Measurements from ENCODE around the gene CEP104. TPM values are rescaled to one million over a fixed set of nuclear protein-coding genes. Genes with fewer than 3 reads are reported as not detected.

Gene CEP104
- total RNA-seq, 5 donors from 2014 or later (not counting 1 experiment from before 2014, with no cell fraction given) = 39.9 to 64.7 (median 58.5) TPM

DNA sequence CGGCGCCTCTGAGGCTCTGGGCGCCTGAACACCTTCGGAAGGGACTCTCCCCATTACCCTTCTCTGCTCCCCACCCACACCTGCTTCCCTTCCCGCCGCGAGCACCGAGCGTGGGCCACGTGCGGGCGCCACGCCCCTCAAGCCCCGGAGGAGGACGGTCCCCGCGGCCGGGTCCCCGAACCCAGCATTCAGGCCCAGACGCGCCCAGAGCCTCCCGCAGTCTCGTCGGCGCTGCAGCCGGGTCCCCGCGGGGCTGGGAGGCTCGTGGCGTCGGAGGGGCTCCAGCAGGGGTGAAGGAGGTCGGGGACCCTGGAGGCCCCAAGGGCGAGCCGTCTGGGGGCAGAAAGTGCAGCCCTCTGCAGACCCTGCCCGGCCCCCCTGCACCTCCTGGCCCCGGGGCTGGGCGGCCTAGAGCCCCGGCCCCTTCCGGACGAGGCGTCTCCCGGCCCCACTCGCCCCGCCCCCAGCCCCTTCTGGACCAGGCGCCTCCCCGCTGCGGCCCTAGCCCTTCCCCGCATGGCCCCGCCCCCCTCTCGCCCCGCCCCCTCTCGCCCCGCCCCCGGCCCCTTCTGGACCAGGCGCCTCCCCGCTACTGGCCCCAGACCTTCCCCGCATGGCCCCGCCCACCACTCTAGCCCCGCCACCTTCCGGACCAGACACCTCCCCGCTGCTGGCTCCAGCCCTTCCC is 84.8 kb downstream of the CEP104 start:
- POLR2A ChIA-PET = no interaction called here
- Histone ChIP-seq H3K9me3 (no peaks in the 10 kb centered on the region), H3K27me3 (replicated peaks in 1 of 2; ENCODE audit: control insufficient read depth in 2 of 2, extremely low read depth in 1 of 2, insufficient read depth in 2 of 2, low read length in 1 of 2) (peaks cover 0 to 36% of the 10 kb centered on the region in 2 experiments), H3K4me1 (ENCODE audit: control insufficient read depth in 1 of 2, extremely low read depth in 1 of 2, insufficient read depth in 2 of 2, low read length in 2 of 2) (peaks cover 7 to 33% of the 10 kb centered on the region in 2 experiments), H3K4me3 (ENCODE audit: control insufficient read depth in 1 of 2, extremely low read depth in 1 of 2, low read length in 1 of 2) (peak overlapping the region; percentile 47 to 63), H3K36me3 (ENCODE audit: control insufficient read depth in 2 of 2, extremely low read depth in 1 of 2, insufficient read depth in 1 of 2, low read length in 1 of 2) (no peaks in the 10 kb centered on the region), H3K27ac (ENCODE audit: low read length) (no peak overlapping the region)
- ATAC-seq (replicated peaks in 1 of 4) = peak; percentile 74 to 85 (median 80)
- peaks cover 9 to 22% (median 12%) of the 10 kb centered on the region in 3 donors for H3K4me1 Mint-ChIP-seq
- peak; percentile 62 to 89 (median 76) for DNase-seq
- CTCF ChIA-PET = interaction anchor here in 1 of 2 donors (0.5 kb wide), 1 partner anchor 1002 kb away, joined by 3 read pairs; no protein-coding TSS in a partner anchor
- no peaks in the 10 kb centered on the region for H3K9me3 Mint-ChIP-seq
- peak overlapping the region in 1 of 2 donors; percentile 6 for H3K27ac Mint-ChIP-seq
- H3K36me3 Mint-ChIP-seq = no peaks in the 10 kb centered on the region
- H3K4me3 Mint-ChIP-seq = peak overlapping the region; percentile 67 to 74 (median 68)
- WGBS (ENCODE audit: insufficient coverage) = under 1% methylated on average over 36 of the region's 61 CpGs
- peaks cover 0 to 4% of the 10 kb centered on the region in 2 donors for H3K27me3 Mint-ChIP-seq

DNA sequence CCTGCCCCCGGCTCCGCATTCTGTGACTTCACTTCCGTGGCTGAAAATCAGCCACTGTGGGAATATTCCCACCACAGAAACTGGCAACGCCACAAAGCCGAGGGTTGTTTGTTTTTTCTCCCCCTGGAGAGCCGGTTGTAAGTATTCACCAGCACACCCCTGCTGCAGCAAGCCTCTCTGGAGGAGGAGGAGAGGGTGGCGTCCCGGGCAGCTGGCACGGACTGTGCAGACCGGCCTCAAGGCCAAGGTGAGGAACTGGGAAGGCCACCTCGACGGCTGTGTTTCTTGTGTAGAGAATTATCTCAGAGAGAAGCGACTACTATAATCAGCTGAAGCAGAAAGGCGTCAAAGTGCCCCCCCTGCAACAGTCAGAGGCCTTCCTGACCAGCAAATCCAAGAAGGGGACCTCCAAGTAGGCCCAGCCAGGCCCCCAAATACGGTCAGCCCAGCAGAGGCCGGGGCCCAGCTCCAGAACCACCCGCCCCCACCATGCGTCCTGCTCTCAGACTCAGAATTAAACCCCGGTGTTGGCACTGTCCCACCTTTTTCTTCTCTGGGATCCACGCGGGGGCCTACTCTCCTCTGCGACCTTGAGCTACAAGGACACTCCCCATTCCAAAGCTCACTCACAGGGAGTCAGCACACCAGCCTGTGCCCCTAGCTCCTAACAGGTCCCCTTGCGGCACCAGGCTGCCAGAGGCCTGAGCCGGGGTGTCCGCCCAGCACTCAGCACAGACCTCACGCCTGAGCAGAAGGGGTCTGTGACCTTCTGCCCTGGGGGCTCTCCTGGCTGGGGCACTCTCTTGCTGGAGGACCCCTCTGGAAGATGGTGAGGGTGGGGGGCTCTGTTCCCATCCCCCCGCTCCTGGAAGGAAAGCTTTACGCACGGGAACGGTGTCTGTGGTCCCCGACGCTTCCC is 85.6 kb downstream of the CEP104 start:
- DNase-seq (no peak), ATAC-seq (replicated peaks in 1 of 4) (no peak)
- Histone ChIP-seq H3K4me3 (ENCODE audit: control insufficient read depth in 1 of 2, extremely low read depth in 1 of 2, low read length in 1 of 2) (peak overlapping the region; percentile 47 to 63), H3K27me3 (replicated peaks in 1 of 2; ENCODE audit: control insufficient read depth in 2 of 2, extremely low read depth in 1 of 2, insufficient read depth in 2 of 2, low read length in 1 of 2) (peaks cover 0 to 41% of the 10 kb centered on the region in 2 experiments), H3K9me3 (no peaks in the 10 kb centered on the region), H3K27ac (ENCODE audit: low read length) (no peak overlapping the region), H3K36me3 (ENCODE audit: control insufficient read depth in 2 of 2, extremely low read depth in 1 of 2, insufficient read depth in 1 of 2, low read length in 1 of 2) (no peaks in the 10 kb centered on the region), H3K4me1 (ENCODE audit: control insufficient read depth in 1 of 2, extremely low read depth in 1 of 2, insufficient read depth in 2 of 2, low read length in 2 of 2) (peaks cover 7 to 33% of the 10 kb centered on the region in 2 experiments)
- 66% methylated on average over 19 of the region's 32 CpGs for WGBS (ENCODE audit: insufficient coverage)
- Mint-ChIP-seq H3K4me3 (peak overlapping the region; percentile 67 to 74 (median 68)), H3K27me3 (peaks cover 0 to 7% of the 10 kb centered on the region in 2 donors), H3K36me3 (no peaks in the 10 kb centered on the region), H3K27ac (peak overlapping the region in 1 of 2 donors; percentile 6), H3K4me1 (peaks cover 9 to 22% (median 12%) of the 10 kb centered on the region in 3 donors), H3K9me3 (no peaks in the 10 kb centered on the region)
- POLR2A ChIA-PET = no interaction called here
- CTCF ChIA-PET = interaction anchor here in 1 of 2 donors (0.5 kb wide), 1 partner anchor 1002 kb away, joined by 3 read pairs; no protein-coding TSS in a partner anchor

DNA sequence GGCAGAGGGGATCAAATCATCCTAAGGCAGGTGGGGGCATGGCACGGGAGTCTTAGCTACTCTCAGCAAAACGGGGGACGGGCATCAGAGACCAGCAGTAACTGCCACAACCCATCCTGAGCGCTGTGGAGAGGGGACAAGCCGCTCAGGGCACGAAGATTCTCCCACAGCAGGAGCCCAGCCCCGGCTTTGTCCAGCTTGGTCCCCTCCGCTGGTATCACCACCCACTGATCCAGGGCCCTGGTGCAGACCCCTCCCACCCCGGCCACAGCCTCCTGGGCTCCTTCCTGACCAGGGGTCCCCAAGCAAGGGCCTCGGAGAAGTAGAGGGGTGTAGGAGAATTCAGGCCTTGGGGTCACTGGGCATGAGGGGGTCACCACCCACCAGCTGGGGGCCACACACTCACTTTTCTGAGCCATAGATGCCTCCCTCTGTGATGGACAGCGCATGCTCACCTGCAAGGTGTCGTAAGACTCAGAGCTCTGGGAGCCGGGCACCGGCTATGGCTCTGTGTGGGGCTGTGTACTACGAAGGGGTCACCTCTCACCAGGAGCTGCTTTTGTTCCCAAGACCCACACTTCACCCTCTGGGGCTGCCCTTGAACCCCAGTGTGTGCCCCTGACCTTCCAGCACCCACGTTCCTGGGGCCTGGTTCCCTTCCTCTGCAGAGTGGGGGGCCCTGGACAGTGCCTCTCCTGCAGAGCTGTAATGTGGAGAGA is 86.8 kb downstream of the CEP104 start:
- ATAC-seq (replicated peaks in 1 of 4) = no peak
- no peak overlapping the region for H3K27ac ChIP-seq (ENCODE audit: low read length)
- peaks cover 0 to 42% of the 10 kb centered on the region in 2 experiments for H3K27me3 ChIP-seq (replicated peaks in 1 of 2; ENCODE audit: control insufficient read depth in 2 of 2, extremely low read depth in 1 of 2, insufficient read depth in 2 of 2, low read length in 1 of 2)
- H3K36me3 Mint-ChIP-seq = no peaks in the 10 kb centered on the region
- peaks cover 0 to 12% of the 10 kb centered on the region in 2 donors for H3K27me3 Mint-ChIP-seq
- H3K36me3 ChIP-seq (ENCODE audit: control insufficient read depth in 2 of 2, extremely low read depth in 1 of 2, insufficient read depth in 1 of 2, low read length in 1 of 2) = no peaks in the 10 kb centered on the region
- ChIA-PET POLR2A (no interaction called here), CTCF (no interaction called here)
- no peak for DNase-seq
- H3K4me1 Mint-ChIP-seq = peaks cover 4 to 18% (median 6%) of the 10 kb centered on the region in 3 donors
- peaks cover 7 to 27% of the 10 kb centered on the region in 2 experiments for H3K4me1 ChIP-seq (ENCODE audit: control insufficient read depth in 1 of 2, extremely low read depth in 1 of 2, insufficient read depth in 2 of 2, low read length in 2 of 2)
- H3K4me3 Mint-ChIP-seq = peak overlapping the region; percentile 21 to 74 (median 41)
- no peaks in the 10 kb centered on the region for H3K9me3 Mint-ChIP-seq
- H3K4me3 ChIP-seq (ENCODE audit: control insufficient read depth in 1 of 2, extremely low read depth in 1 of 2, low read length in 1 of 2) = no peak overlapping the region
- WGBS (ENCODE audit: insufficient coverage) = 94% methylated on average over 9 of the region's 16 CpGs
- no peaks in the 10 kb centered on the region for H3K9me3 ChIP-seq
- no peak overlapping the region for H3K27ac Mint-ChIP-seq

DNA sequence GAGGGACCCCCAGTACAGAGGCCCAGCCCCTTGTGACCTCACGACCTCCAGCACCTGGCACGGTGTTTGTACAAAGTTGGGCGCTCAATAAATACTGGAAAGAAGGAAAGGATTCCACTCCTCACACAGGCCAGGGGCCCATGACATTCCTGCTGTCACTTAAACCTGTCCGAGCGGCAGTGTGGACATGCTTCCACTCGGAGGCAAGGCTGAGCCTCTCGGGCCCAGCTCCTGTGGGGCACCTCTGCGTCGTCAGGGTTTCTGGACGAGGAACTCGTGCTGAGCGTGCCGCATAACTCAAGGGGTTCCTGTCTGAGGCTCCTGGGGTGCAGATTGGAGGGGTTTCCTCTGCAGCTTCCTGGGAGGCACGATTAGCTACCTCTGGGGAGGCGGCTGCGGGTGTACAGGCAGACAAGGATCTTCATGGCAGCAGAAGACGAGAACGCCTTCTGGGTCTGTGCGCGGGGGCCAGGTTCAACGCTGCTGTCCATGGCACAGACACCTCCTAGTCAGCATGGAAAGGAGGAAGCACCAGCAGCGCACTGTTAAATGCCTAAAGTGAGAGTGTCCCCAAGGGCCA is 88.1 kb downstream of the CEP104 start:
- ATAC-seq (replicated peaks in 1 of 4) = no peak
- ChIA-PET POLR2A (no interaction called here), CTCF (no interaction called here)
- Mint-ChIP-seq H3K9me3 (no peaks in the 10 kb centered on the region), H3K4me1 (peaks cover 4 to 15% (median 5%) of the 10 kb centered on the region in 3 donors), H3K4me3 (no peak overlapping the region), H3K27ac (no peak overlapping the region), H3K27me3 (peaks cover 0 to 12% of the 10 kb centered on the region in 2 donors), H3K36me3 (no peaks in the 10 kb centered on the region)
- H3K4me1 ChIP-seq (ENCODE audit: control insufficient read depth in 1 of 2, extremely low read depth in 1 of 2, insufficient read depth in 2 of 2, low read length in 2 of 2) = peaks cover 7 to 23% of the 10 kb centered on the region in 2 experiments
- no peaks in the 10 kb centered on the region for H3K36me3 ChIP-seq (ENCODE audit: control insufficient read depth in 2 of 2, extremely low read depth in 1 of 2, insufficient read depth in 1 of 2, low read length in 1 of 2)
- DNase-seq = no peak
- H3K4me3 ChIP-seq (ENCODE audit: control insufficient read depth in 1 of 2, extremely low read depth in 1 of 2, low read length in 1 of 2) = no peak overlapping the region
- 71% methylated on average over 21 of the region's 22 CpGs for WGBS (ENCODE audit: insufficient coverage)
- H3K27ac ChIP-seq (ENCODE audit: low read length) = no peak overlapping the region
- H3K27me3 ChIP-seq (replicated peaks in 1 of 2; ENCODE audit: control insufficient read depth in 2 of 2, extremely low read depth in 1 of 2, insufficient read depth in 2 of 2, low read length in 1 of 2) = peaks cover 0 to 44% of the 10 kb centered on the region in 2 experiments
- no peaks in the 10 kb centered on the region for H3K9me3 ChIP-seq

DNA sequence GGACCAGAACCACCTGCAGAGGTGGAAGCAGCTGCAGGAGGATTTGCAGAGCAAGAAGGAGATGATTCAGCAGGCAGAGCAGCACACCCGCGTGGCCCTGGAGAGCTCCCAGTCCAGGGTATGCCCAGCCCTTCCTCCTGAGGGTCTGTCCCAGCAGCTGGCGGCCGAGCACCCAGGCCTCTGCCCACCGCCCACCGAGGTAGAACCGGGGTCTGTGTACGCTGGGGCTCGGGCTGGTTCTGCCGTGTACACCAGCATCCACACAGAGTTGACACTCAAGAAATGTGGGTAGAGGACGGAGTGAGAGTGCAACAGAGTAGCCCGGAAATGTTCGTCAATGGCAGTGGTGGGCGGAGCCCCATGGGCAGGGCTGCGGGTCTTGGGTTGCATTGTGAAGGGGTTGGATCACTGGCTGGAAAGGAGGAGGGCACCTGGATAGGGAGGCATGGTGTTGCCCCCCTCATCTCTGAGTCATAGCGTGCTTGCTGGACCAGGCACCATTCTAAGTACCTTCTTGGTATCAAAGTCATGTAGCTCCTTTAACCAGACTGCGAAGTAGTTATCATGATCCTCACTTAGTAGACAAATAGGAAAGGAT is 89.6 kb downstream of the CEP104 start:
- peaks cover 7 to 14% of the 10 kb centered on the region in 2 experiments for H3K4me1 ChIP-seq (ENCODE audit: control insufficient read depth in 1 of 2, extremely low read depth in 1 of 2, insufficient read depth in 2 of 2, low read length in 2 of 2)
- ChIA-PET CTCF (no interaction called here), POLR2A (no interaction called here)
- no peak overlapping the region for H3K27ac ChIP-seq (ENCODE audit: low read length)
- no peak overlapping the region for H3K4me3 Mint-ChIP-seq
- peaks cover 0 to 53% of the 10 kb centered on the region in 2 experiments for H3K27me3 ChIP-seq (replicated peaks in 1 of 2; ENCODE audit: control insufficient read depth in 2 of 2, extremely low read depth in 1 of 2, insufficient read depth in 2 of 2, low read length in 1 of 2)
- no peak for DNase-seq
- H3K9me3 ChIP-seq = no peaks in the 10 kb centered on the region
- WGBS (ENCODE audit: insufficient coverage) = 94% methylated on average over 16 of the region's 17 CpGs
- peaks cover 4 to 13% (median 5%) of the 10 kb centered on the region in 3 donors for H3K4me1 Mint-ChIP-seq
- no peak for ATAC-seq (replicated peaks in 1 of 4)
- H3K36me3 Mint-ChIP-seq = no peaks in the 10 kb centered on the region
- H3K4me3 ChIP-seq (ENCODE audit: control insufficient read depth in 1 of 2, extremely low read depth in 1 of 2, low read length in 1 of 2) = no peak overlapping the region
- H3K27me3 Mint-ChIP-seq = peaks cover 0 to 12% of the 10 kb centered on the region in 2 donors
- no peaks in the 10 kb centered on the region for H3K36me3 ChIP-seq (ENCODE audit: control insufficient read depth in 2 of 2, extremely low read depth in 1 of 2, insufficient read depth in 1 of 2, low read length in 1 of 2)
- H3K9me3 Mint-ChIP-seq = no peaks in the 10 kb centered on the region
- H3K27ac Mint-ChIP-seq = no peak overlapping the region

All from T-cell (primary cell).